ENCODE measurements around the gene C2orf72. TPM values are rescaled to one million over a fixed set of nuclear protein-coding genes. Genes with fewer than 3 reads are reported as not detected.

Gene C2orf72
- total RNA-seq, 1 experiment from 2014 or later, result not detected

- TF ChIP-seq EZH2 (IDR thresholded peaks at IDR 0.05; ENCODE audit: low read depth), result no peak
- TF ChIP-seq, protein P1, sequence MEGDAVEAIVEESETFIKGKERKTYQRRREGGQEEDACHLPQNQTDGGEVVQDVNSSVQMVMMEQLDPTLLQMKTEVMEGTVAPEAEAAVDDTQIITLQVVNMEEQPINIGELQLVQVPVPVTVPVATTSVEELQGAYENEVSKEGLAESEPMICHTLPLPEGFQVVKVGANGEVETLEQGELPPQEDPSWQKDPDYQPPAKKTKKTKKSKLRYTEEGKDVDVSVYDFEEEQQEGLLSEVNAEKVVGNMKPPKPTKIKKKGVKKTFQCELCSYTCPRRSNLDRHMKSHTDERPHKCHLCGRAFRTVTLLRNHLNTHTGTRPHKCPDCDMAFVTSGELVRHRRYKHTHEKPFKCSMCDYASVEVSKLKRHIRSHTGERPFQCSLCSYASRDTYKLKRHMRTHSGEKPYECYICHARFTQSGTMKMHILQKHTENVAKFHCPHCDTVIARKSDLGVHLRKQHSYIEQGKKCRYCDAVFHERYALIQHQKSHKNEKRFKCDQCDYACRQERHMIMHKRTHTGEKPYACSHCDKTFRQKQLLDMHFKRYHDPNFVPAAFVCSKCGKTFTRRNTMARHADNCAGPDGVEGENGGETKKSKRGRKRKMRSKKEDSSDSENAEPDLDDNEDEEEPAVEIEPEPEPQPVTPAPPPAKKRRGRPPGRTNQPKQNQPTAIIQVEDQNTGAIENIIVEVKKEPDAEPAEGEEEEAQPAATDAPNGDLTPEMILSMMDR (conservative IDR thresholded peaks at IDR 0.05), result no peak
- no peaks in the 10 kb centered on the region for H3K9me2 ChIP-seq (ENCODE audit: insufficient read depth)
- H3K79me2 ChIP-seq (ENCODE audit: low read depth), result peaks cover 68% of the 10 kb centered on the region
- peak overlapping the region; percentile 95; the same call in 1 of the 2 replicates for H3K4me3 ChIP-seq
- peaks cover 33% of the 10 kb centered on the region for H3K36me3 ChIP-seq (ENCODE audit: low read depth)
- ChIA-PET POLR2A (ENCODE audit: unreplicated experiment) (interaction anchor here (0.7 kb wide), 1 partner anchor 389 kb away, joined by 9 read pairs; no protein-coding TSS in a partner anchor), CTCF (interaction anchor here (0.6 kb wide), 2 partner anchors 10 to 103 kb away, joined by 4 to 5 read pairs; no protein-coding TSS in a partner anchor)
- peaks cover 36% of the 10 kb centered on the region for H4K20me1 ChIP-seq (ENCODE audit: insufficient read depth)
- peaks cover 24% of the 10 kb centered on the region for H3K4me1 ChIP-seq (replicated peaks; ENCODE audit: insufficient read depth)
- no peak for DNase-seq
- intact Hi-C loops (cut with micrococcal nuclease; ENCODE audit: unreplicated experiment), result loop anchor here (5.0 kb wide), 1 partner anchor 237 kb away; no protein-coding TSS in a partner anchor
- BruUV-seq (replicated peaks), result no TSS peak
- H3K27ac ChIP-seq, result no peak overlapping the region
- H2AFZ ChIP-seq, result no peak overlapping the region
- H3K27me3 ChIP-seq (ENCODE audit: insufficient read depth, low read depth), result no peaks in the 10 kb centered on the region
- H3K4me2 ChIP-seq, result peak overlapping the region; percentile 73
- no peaks in the 10 kb centered on the region for H3K9me3 ChIP-seq (ENCODE audit: insufficient read depth, low read depth)
- H3F3A ChIP-seq (ENCODE audit: insufficient read depth, low read depth), result peaks cover 5% of the 10 kb centered on the region; the same call in 1 of the 2 replicates
Observed at GRCh38 chr2:231058761-231059550, 21.6 kb downstream of the C2orf72 start.

DNA sequence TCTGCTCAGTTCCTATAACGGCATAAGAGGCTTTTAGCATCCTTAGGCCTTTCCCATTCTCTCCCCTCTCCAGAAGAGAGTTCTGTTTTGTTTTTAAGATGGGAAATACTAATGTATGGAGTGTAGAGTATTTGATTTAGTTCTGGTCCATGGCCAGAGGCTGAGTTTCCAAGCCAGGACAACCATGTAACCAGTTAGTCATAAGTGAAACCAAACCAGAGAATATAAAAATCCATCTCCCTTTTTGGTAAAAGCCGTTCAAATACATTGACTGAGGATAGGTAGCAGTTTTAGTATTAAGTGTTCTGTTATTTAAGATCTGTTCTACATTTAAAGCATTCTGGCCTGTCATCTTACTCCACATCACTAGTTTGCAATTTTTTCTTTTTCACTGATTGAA, 22.4 kb downstream of the C2orf72 start:
- H3K4me3 ChIP-seq, result no peak overlapping the region
- intact Hi-C loops (cut with micrococcal nuclease; ENCODE audit: unreplicated experiment), result loop anchor here (5.0 kb wide), 1 partner anchor 237 kb away; no protein-coding TSS in a partner anchor
- TF ChIP-seq EZH2 (IDR thresholded peaks at IDR 0.05; ENCODE audit: low read depth), result no peak
- TF ChIP-seq, protein P1 (conservative IDR thresholded peaks at IDR 0.05), result no peak
- BruUV-seq (replicated peaks), result no TSS peak
- H3K9me3 ChIP-seq (ENCODE audit: insufficient read depth, low read depth), result no peaks in the 10 kb centered on the region
- H2AFZ ChIP-seq, result no peak overlapping the region
- no peak overlapping the region for H3K27ac ChIP-seq
- peak overlapping the region; percentile 73 for H3K4me2 ChIP-seq
- no peaks in the 10 kb centered on the region for H3K9me2 ChIP-seq (ENCODE audit: insufficient read depth)
- H3K4me1 ChIP-seq (replicated peaks; ENCODE audit: insufficient read depth), result peaks cover 24% of the 10 kb centered on the region
- no peaks in the 10 kb centered on the region for H3K27me3 ChIP-seq (ENCODE audit: insufficient read depth, low read depth)
- ChIA-PET CTCF (no interaction called here), POLR2A (ENCODE audit: unreplicated experiment) (no interaction called here)
- peaks cover 73% of the 10 kb centered on the region for H3K79me2 ChIP-seq (ENCODE audit: low read depth)
- DNase-seq, result no peak
- H4K20me1 ChIP-seq (ENCODE audit: insufficient read depth), result peaks cover 36% of the 10 kb centered on the region
- H3K36me3 ChIP-seq (ENCODE audit: low read depth), result peaks cover 41% of the 10 kb centered on the region
- peaks cover 13% of the 10 kb centered on the region; the same call in 1 of the 2 replicates for H3F3A ChIP-seq (ENCODE audit: insufficient read depth, low read depth)

- ChIA-PET CTCF (no interaction called here), POLR2A (ENCODE audit: unreplicated experiment) (no interaction called here)
- H3K27ac ChIP-seq, result no peak overlapping the region
- H3K9me2 ChIP-seq (ENCODE audit: insufficient read depth), result no peaks in the 10 kb centered on the region
- H3K4me3 ChIP-seq, result no peak overlapping the region
- H2AFZ ChIP-seq, result no peak overlapping the region
- no peak overlapping the region for H3K4me2 ChIP-seq
- intact Hi-C loops (cut with micrococcal nuclease; ENCODE audit: unreplicated experiment), result no loop called here
- no peaks in the 10 kb centered on the region for H3K27me3 ChIP-seq (ENCODE audit: insufficient read depth, low read depth)
- BruUV-seq (replicated peaks), result no TSS peak
- no peak for DNase-seq
- peaks cover 44% of the 10 kb centered on the region for H4K20me1 ChIP-seq (ENCODE audit: insufficient read depth)
- no peaks in the 10 kb centered on the region for H3K9me3 ChIP-seq (ENCODE audit: insufficient read depth, low read depth)
- TF ChIP-seq EZH2 (IDR thresholded peaks at IDR 0.05; ENCODE audit: low read depth), result no peak
- TF ChIP-seq, protein P1 (conservative IDR thresholded peaks at IDR 0.05), result no peak
- H3K4me1 ChIP-seq (replicated peaks; ENCODE audit: insufficient read depth), result peaks cover 37% of the 10 kb centered on the region
- H3F3A ChIP-seq (ENCODE audit: insufficient read depth, low read depth), result peaks cover 34% of the 10 kb centered on the region
- peaks cover 65% of the 10 kb centered on the region for H3K36me3 ChIP-seq (ENCODE audit: low read depth)
- H3K79me2 ChIP-seq (ENCODE audit: low read depth), result peaks cover 70% of the 10 kb centered on the region
Observed at GRCh38 chr2:231062776-231063175, 25.5 kb downstream of the C2orf72 start.

All from PC-9 (cell line).